PFSK-1 (cell line): ENCODE results near the gene RHCG.

Source experiments
- POLR2AphosphoS5 ChIP-seq: IDR thresholded peaks from 2 replicates; pipeline ENCODE4 v1.6.1; 2012; ENCODE audit warnings: low read depth, mild to moderate bottlenecking, control low read depth, low read length, moderate library complexity
- TAF1 ChIP-seq: IDR thresholded peaks from 2 replicates; pipeline ENCODE4 v1.6.1; 2012; ENCODE audit warnings: low read length, control low read depth, borderline replicate concordance; ENCODE audit not compliant: insufficient read depth

DNA sequence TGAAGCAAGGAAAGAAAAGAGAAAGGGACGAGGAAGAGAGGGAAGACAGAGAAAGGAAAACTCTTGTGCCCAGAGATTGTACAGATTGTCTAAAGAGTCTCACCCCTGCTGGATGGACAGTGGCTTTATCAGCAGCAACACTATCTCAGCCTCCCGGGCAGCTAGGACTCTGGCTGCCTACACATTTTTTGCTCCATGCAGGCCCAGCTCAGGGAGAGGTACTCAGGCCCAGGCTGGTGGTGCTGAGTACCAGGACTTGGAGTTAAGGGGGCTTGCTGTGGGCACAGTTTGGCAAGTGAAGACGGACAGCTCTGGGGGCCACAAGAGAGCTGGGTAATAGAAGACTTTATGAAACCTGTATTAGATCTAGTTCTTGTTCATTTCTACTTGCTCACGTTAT is 19.1 kb upstream of the RHCG start:
- TF ChIP-seq POLR2AphosphoS5: no peak
- no peak for TF ChIP-seq TAF1
